ENCODE results near the gene PPP1R12B. TPM values are rescaled to one million over a fixed set of nuclear protein-coding genes. Genes with fewer than 3 reads are reported as not detected.

Gene PPP1R12B
- total RNA-seq, 4 donors from 2014 or later, result 38.8 to 127 (median 85.9) TPM

- no peak for TF ChIP-seq CTCF (IDR thresholded peaks at IDR 0.05; ENCODE audit: low read depth)
Measured at GRCh38 chr1:202578001-202578504, 229.6 kb downstream of the PPP1R12B start.

- TF ChIP-seq CTCF (IDR thresholded peaks at IDR 0.05; ENCODE audit: low read depth), result no peak
Measured at GRCh38 chr1:202578565-202578964, 230.1 kb downstream of the PPP1R12B start.

- no peak for TF ChIP-seq CTCF (IDR thresholded peaks at IDR 0.05; ENCODE audit: low read depth)
Measured at GRCh38 chr1:202579806-202580205, 231.3 kb downstream of the PPP1R12B start.

GRCh38 chr1:202580619-202581018 is 232.1 kb downstream of the PPP1R12B start:
- TF ChIP-seq CTCF (IDR thresholded peaks at IDR 0.05; ENCODE audit: low read depth), result no peak

GRCh38 chr1:202584707-202585589 is 236.4 kb downstream of the PPP1R12B start:
- no peak for TF ChIP-seq CTCF (IDR thresholded peaks at IDR 0.05; ENCODE audit: low read depth)

- no peak for TF ChIP-seq CTCF (IDR thresholded peaks at IDR 0.05; ENCODE audit: low read depth)
Measured at GRCh38 chr1:202585590-202585933, 237.1 kb downstream of the PPP1R12B start.

GRCh38 chr1:202586018-202586821 is 237.7 kb downstream of the PPP1R12B start:
- TF ChIP-seq CTCF (IDR thresholded peaks at IDR 0.05; ENCODE audit: low read depth), result no peak

All from subcutaneous adipose tissue (tissue), 4 donors.